Suprapubic skin (tissue), 4 donors: ENCODE data around the gene ARHGAP19. TPM values are rescaled to one million over a fixed set of nuclear protein-coding genes. Genes with fewer than 3 reads are reported as not detected.

Source experiments
- DNase-seq, 2 donors: peaks; one replicate each; pipeline ENCODE4 v3.0.0-alpha.2; 2019; ENCODE audit warnings: low spot score in 2 of 2
- H3K27ac ChIP-seq: fragments of 200-600 bp; sonication (generic); one replicate; pipeline ENCODE4 v1.5.1; 2019
- H3K27me3 ChIP-seq: fragments of 200-600 bp; sonication (generic); one replicate; pipeline ENCODE4 v1.5.1; 2019
- H3K36me3 ChIP-seq: fragments of 200-600 bp; sonication (generic); one replicate; pipeline ENCODE4 v1.5.1; 2019
- H3K4me1 ChIP-seq: fragments of 200-600 bp; sonication (generic); one replicate; pipeline ENCODE4 v1.5.1; 2019
- H3K4me3 ChIP-seq: fragments of 200-600 bp; sonication (generic); one replicate; pipeline ENCODE4 v1.5.1; 2019; ENCODE audit warnings: mild to moderate bottlenecking
- H3K9me3 ChIP-seq: fragments of 200-600 bp; sonication (generic); one replicate; pipeline ENCODE4 v1.5.1; 2019
- EP300 ChIP-seq: sonication (generic); formaldehyde crosslinking; IDR thresholded peaks from one replicate; pipeline ENCODE4 v1.6.1; 2017; ENCODE audit warnings: antibody characterized with exemption
- POLR2A ChIP-seq, 2 donors: fragments of 450-650 bp; IDR thresholded peaks; one replicate each; pipeline ENCODE4 v1.6.1; 2017; ENCODE audit warnings: antibody characterized with exemption in 2 of 2, mild to moderate bottlenecking in 2 of 2, moderate library complexity in 2 of 2
- POLR2AphosphoS5 ChIP-seq, 3 donors: sonication (generic); formaldehyde crosslinking; IDR thresholded peaks; one replicate each; pipeline ENCODE4 v1.6.1; 2017; ENCODE audit warnings: antibody characterized with exemption in 3 of 3
- WGBS: methylation state at CpG from one replicate; pipeline ENCODE4 v1.1.5; 2018; 5-methylcytosine and 5-hydroxymethylcytosine counted together
- total RNA-seq, 4 donors: library from RNA; depleted of rRNA; stranded (reverse); fragments of >200 nt; gene quantifications; one replicate each; pipeline ENCODE4 v1.1.0, GENCODE V29; 2016
- TF ChIP-seq, protein P1 (sequence below), 2 donors: fragments of 200-600 bp in 1 of 2; fragments of 450-650 bp in 1 of 2; sonication (generic) in 1 of 2; IDR thresholded peaks; one replicate each; pipeline ENCODE4 v1.5.1; 2016 to 2019; ENCODE audit warnings: antibody characterized with exemption in 2 of 2, mild to moderate bottlenecking in 1 of 2, moderate library complexity in 1 of 2

Gene ARHGAP19
- total RNA-seq, 4 donors from 2014 or later: 8.0 to 12.8 (median 11.2) TPM

GRCh38 chr10:97320480-97321031 is 28.1 kb upstream of the ARHGAP19 start:
- Histone ChIP-seq H3K9me3 (no peaks in the 10 kb centered on the region), H3K4me1 (peaks cover 29% of the 10 kb centered on the region), H3K36me3 (no peaks in the 10 kb centered on the region), H3K27ac (peak overlapping the region; percentile 98), H3K27me3 (no peaks in the 10 kb centered on the region), H3K4me3 (peak overlapping the region; percentile 86)
- WGBS: 25% methylated on average over 17 of the region's 24 CpGs
- peak in 1 of 2 donors; percentile 67 for DNase-seq
- no peak for TF ChIP-seq EP300
- TF ChIP-seq POLR2A (IDR thresholded peaks at IDR 0.05): no peak
- TF ChIP-seq POLR2AphosphoS5 (IDR thresholded peaks at IDR 0.05): no peak
- TF ChIP-seq, protein P1, sequence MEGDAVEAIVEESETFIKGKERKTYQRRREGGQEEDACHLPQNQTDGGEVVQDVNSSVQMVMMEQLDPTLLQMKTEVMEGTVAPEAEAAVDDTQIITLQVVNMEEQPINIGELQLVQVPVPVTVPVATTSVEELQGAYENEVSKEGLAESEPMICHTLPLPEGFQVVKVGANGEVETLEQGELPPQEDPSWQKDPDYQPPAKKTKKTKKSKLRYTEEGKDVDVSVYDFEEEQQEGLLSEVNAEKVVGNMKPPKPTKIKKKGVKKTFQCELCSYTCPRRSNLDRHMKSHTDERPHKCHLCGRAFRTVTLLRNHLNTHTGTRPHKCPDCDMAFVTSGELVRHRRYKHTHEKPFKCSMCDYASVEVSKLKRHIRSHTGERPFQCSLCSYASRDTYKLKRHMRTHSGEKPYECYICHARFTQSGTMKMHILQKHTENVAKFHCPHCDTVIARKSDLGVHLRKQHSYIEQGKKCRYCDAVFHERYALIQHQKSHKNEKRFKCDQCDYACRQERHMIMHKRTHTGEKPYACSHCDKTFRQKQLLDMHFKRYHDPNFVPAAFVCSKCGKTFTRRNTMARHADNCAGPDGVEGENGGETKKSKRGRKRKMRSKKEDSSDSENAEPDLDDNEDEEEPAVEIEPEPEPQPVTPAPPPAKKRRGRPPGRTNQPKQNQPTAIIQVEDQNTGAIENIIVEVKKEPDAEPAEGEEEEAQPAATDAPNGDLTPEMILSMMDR (IDR thresholded peaks at IDR 0.05): no peak

DNA sequence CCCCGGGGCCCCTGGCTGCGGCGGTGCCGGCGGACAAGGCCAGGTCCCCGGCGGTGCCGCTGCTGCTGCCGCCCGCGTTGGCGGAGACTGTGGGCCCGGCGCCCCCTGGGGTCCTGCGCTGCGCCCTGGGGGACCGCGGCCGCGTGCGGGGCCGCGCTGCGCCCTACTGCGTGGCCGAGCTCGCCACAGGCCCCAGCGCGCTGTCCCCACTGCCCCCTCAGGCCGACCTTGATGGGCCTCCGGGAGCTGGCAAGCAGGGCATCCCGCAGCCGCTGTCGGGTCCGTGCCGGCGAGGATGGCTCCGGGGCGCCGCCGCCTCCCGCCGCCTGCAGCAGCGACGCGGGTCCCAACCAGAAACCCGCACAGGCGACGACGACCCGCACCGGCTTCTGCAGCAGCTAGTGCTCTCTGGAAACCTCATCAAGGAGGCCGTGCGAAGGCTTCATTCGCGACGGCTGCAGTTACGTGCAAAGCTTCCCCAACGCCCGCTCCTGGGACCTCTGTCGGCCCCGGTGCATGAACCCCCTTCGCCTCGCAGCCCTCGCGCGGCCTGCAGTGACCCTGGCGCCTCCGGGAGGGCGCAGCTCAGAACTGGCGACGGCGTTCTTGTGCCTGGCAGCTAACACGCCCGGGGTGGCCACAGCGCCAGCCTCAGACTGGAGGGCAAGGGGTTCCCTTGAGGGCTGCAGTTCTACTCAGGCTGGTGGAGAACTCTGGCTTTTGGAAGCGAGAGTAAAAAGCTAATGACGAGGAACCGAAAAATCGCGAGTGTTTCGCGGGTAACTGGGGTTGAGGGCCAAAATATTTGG is 27.4 kb upstream of the ARHGAP19 start:
- Histone ChIP-seq H3K27ac (peak overlapping the region; percentile 98), H3K9me3 (no peaks in the 10 kb centered on the region), H3K27me3 (no peaks in the 10 kb centered on the region), H3K4me1 (peaks cover 29% of the 10 kb centered on the region), H3K36me3 (no peaks in the 10 kb centered on the region), H3K4me3 (peak overlapping the region; percentile 86)
- under 1% methylated on average over 40 of the region's 83 CpGs for WGBS
- DNase-seq: peak in 1 of 2 donors; percentile 75
- TF ChIP-seq, protein P1 (IDR thresholded peaks at IDR 0.05): no peak
- TF ChIP-seq EP300 (no peak), POLR2A (IDR thresholded peaks at IDR 0.05) (no peak), POLR2AphosphoS5 (IDR thresholded peaks at IDR 0.05) (peak in 1 of 3 donors; percentile 1)

DNA sequence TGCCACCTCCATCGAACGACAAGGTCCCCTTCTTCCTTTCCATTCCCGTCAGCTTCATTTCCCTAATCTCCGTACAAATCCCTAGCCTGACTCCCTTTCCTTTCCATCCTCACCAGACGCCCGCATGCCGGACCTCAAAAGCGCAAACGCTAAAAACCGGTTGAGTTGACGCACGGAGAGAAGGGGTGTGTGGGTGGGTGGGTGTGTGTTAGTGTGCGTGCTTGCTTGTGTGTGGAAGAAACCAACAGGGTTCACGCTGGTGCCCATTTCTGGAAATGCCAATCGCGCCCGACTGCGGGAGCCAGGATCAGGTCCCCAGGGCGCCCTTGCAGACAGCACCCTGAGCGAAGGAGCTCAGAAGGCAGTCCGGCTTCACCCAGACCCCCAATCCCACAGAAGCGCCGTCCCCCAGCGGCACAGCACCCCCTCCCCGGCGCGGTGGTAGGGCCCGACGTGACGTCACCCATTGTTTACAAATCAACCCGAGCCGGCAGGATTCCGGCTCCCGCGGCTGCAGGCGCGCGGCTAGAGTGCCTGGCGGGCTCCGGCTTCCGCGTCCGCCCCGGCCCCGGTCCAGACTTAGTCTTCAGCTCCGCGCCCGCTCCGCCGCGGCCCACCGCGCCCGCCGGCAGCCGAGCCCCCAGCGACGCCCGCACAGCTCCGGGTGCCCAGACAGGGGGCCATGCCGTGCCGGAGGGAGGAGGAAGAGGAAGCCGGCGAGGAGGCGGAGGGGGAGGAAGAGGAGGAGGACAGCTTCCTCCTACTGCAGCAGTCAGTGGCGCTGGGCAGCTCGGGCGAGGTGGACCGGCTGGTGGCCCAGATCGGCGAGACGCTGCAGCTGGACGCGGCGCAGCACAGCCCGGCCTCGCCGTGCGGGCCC is 26.6 kb upstream of the ARHGAP19 start, which contains the start of gene FRAT1:
Gene FRAT1, plus strand, starts transcription at position 500 of the 880 bp plus-strand sequence. Its CDS starts 183 bp downstream, at position 683.
- H3K9me3 ChIP-seq: no peaks in the 10 kb centered on the region
- WGBS: under 1% methylated on average over 34 of the region's 79 CpGs
- TF ChIP-seq POLR2AphosphoS5 (IDR thresholded peaks at IDR 0.05): peak in 2 of 3 donors; percentile 68 to 76
- TF ChIP-seq POLR2A (IDR thresholded peaks at IDR 0.05): peak; percentile 14 to 86
- TF ChIP-seq, protein P1 (IDR thresholded peaks at IDR 0.05): no peak
- H3K4me1 ChIP-seq: peaks cover 29% of the 10 kb centered on the region
- H3K27me3 ChIP-seq: no peaks in the 10 kb centered on the region
- peak within 1 kb of the TSS; percentile 98 for H3K27ac ChIP-seq
- H3K4me3 ChIP-seq: peak within 1 kb of the TSS; percentile 86
- no peaks in the 10 kb centered on the region for H3K36me3 ChIP-seq
- peak; percentile 95 to 96 for DNase-seq

DNA sequence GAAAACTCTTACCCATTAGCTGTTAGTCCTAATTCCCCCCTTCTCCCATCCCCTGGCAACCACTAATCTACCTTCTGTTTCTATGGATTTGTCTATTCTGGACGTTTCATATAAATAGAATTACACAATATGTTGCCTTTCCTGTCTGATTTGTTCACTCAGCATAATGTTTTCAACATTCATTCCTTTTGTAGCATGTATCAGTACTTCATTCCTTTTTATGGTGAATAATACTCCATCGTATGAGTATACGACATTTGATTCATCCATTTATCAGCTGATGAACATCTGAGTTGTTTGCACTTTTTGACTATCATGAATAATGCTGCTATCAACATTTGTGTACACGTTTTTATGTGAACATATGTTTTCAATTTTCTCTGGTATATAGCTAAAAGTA is 22.2 kb upstream of the ARHGAP19 start:
- TF ChIP-seq, protein P1 (IDR thresholded peaks at IDR 0.05): no peak
- TF ChIP-seq POLR2A (IDR thresholded peaks at IDR 0.05): no peak
- no peak for TF ChIP-seq EP300
- no peak for TF ChIP-seq POLR2AphosphoS5 (IDR thresholded peaks at IDR 0.05)
- H3K27ac ChIP-seq: no peak overlapping the region
- H3K27me3 ChIP-seq: no peaks in the 10 kb centered on the region
- H3K4me3 ChIP-seq: no peak overlapping the region
- no peaks in the 10 kb centered on the region for H3K36me3 ChIP-seq
- H3K9me3 ChIP-seq: no peaks in the 10 kb centered on the region
- H3K4me1 ChIP-seq: peaks cover 6% of the 10 kb centered on the region
- 38% methylated on average over 4 of the region's 4 CpGs for WGBS
- no peak for DNase-seq
